WERI-Rb-1 (cell line): Measurements from ENCODE around the gene SHMT1.
"Not testable (repeated sequence)": the region's sequence is repeated elsewhere in the genome, so short reads cannot be mapped to it uniquely, and the experiment has no call there.

Experiments
- DNase-seq: peaks from one replicate; pipeline ENCODE4 v3.0.0-alpha.2; 2020
- H3K27ac ChIP-seq: fragments of 250-450 bp; sonication (Bioruptor Pico); 2 replicates; pipeline ENCODE4 v1.5.1; 2020; ENCODE audit warnings: mild to moderate bottlenecking, moderate library complexity
- H3K27me3 ChIP-seq: fragments of 250-450 bp; sonication (Bioruptor Pico); 2 replicates; pipeline ENCODE4 v1.5.1; 2021; ENCODE audit warnings: mild to moderate bottlenecking, low read depth, moderate library complexity; ENCODE audit not compliant: insufficient read depth, severe bottlenecking
- H3K36me3 ChIP-seq: fragments of 250-450 bp; sonication (Bioruptor Pico); 2 replicates; pipeline ENCODE4 v1.5.1; 2020; ENCODE audit warnings: mild to moderate bottlenecking, moderate library complexity
- H3K4me3 ChIP-seq: 2 replicates; pipeline ENCODE4 v1.5.1; 2011; ENCODE audit warnings: low read depth, mild to moderate bottlenecking, control low read depth, low read length
- H3K9me3 ChIP-seq: fragments of 250-450 bp; sonication (Bioruptor Pico); 2 replicates; pipeline ENCODE4 v1.5.1; 2021; ENCODE audit warnings: mild to moderate bottlenecking, moderate library complexity; ENCODE audit not compliant: severe bottlenecking
- CTCF ChIP-seq: IDR thresholded peaks from 2 replicates; pipeline ENCODE4 v1.5.1; 2011; ENCODE audit warnings: low read depth, mild to moderate bottlenecking, control low read depth, inconsistent platforms, low read length

The SHMT1 gene

GRCh38 chr17:18363101-18364049 lies at the start of gene SHMT1:
Gene SHMT1 (minus strand): TSS chr17:18363550. CDS start chr17:18355981, 7,569 bp downstream.
- no peak for TF ChIP-seq CTCF
- Histone ChIP-seq H3K36me3 (peaks cover 23% of the 10 kb centered on the region), H3K27ac (peak within 1 kb of the TSS; percentile 69), H3K9me3 (no peaks in the 10 kb centered on the region), H3K27me3 (no peaks in the 10 kb centered on the region), H3K4me3 (peak within 1 kb of the TSS; percentile 71)
- DNase-seq, result peak; percentile 94

- not testable (repeated sequence) for H3K27ac ChIP-seq, H3K9me3 ChIP-seq, DNase-seq, H3K27me3 ChIP-seq, H3K36me3 ChIP-seq
- H3K4me3 ChIP-seq, result peak overlapping the region; percentile 58
Measured at GRCh38 chr17:18412001-18412538, 48.7 kb upstream of the SHMT1 start.

GRCh38 chr17:18411377-18411864 lies 48.1 kb upstream of the SHMT1 start:
- peak overlapping the region; percentile 90 for H3K27ac ChIP-seq
- H3K4me3 ChIP-seq, result peak overlapping the region; percentile 58
- peak; percentile 39 for DNase-seq
- not testable (repeated sequence) for H3K9me3 ChIP-seq, H3K27me3 ChIP-seq, H3K36me3 ChIP-seq

GRCh38 chr17:18410736-18411135 lies 47.4 kb upstream of the SHMT1 start:
- H3K27ac ChIP-seq, H3K36me3 ChIP-seq, H3K27me3 ChIP-seq, H3K9me3 ChIP-seq: not testable (repeated sequence)
- peak; percentile 30 for DNase-seq
- peak overlapping the region; percentile 58 for H3K4me3 ChIP-seq

GRCh38 chr17:18409321-18409720 lies 46.0 kb upstream of the SHMT1 start:
- H3K9me3 ChIP-seq, H3K36me3 ChIP-seq, H3K27ac ChIP-seq, H3K27me3 ChIP-seq, H3K4me3 ChIP-seq, DNase-seq: not testable (repeated sequence)

GRCh38 chr17:18408906-18409305 lies 45.6 kb upstream of the SHMT1 start:
- not testable (repeated sequence) for H3K9me3 ChIP-seq, DNase-seq, H3K4me3 ChIP-seq, H3K27ac ChIP-seq, H3K27me3 ChIP-seq, H3K36me3 ChIP-seq

GRCh38 chr17:18403604-18404003 lies 40.3 kb upstream of the SHMT1 start:
- DNase-seq, H3K9me3 ChIP-seq, H3K4me3 ChIP-seq, H3K36me3 ChIP-seq, H3K27ac ChIP-seq, H3K27me3 ChIP-seq: not testable (repeated sequence)

GRCh38 chr17:18403166-18403565 lies 39.8 kb upstream of the SHMT1 start:
- H3K9me3 ChIP-seq, H3K36me3 ChIP-seq, DNase-seq, H3K27me3 ChIP-seq, H3K27ac ChIP-seq, H3K4me3 ChIP-seq: not testable (repeated sequence)

- not testable (repeated sequence) for H3K4me3 ChIP-seq, H3K27me3 ChIP-seq, H3K36me3 ChIP-seq, H3K27ac ChIP-seq, H3K9me3 ChIP-seq, DNase-seq
Measured at GRCh38 chr17:18401872-18402590, 38.7 kb upstream of the SHMT1 start.

- H3K27ac ChIP-seq, H3K36me3 ChIP-seq, H3K4me3 ChIP-seq, H3K9me3 ChIP-seq, DNase-seq, H3K27me3 ChIP-seq: not testable (repeated sequence)
Measured at GRCh38 chr17:18388728-18389127, 25.4 kb upstream of the SHMT1 start.

- not testable (repeated sequence) for H3K27me3 ChIP-seq, H3K36me3 ChIP-seq, H3K27ac ChIP-seq, H3K4me3 ChIP-seq, DNase-seq, H3K9me3 ChIP-seq
Measured at GRCh38 chr17:18388266-18388665, 24.9 kb upstream of the SHMT1 start.

- H3K27me3 ChIP-seq, H3K36me3 ChIP-seq, H3K9me3 ChIP-seq, H3K4me3 ChIP-seq, H3K27ac ChIP-seq, DNase-seq: not testable (repeated sequence)
Measured at GRCh38 chr17:18387583-18387982, 24.2 kb upstream of the SHMT1 start.

- H3K9me3 ChIP-seq, DNase-seq, H3K27me3 ChIP-seq, H3K36me3 ChIP-seq, H3K27ac ChIP-seq, H3K4me3 ChIP-seq: not testable (repeated sequence)
Measured at GRCh38 chr17:18384271-18384670, 20.9 kb upstream of the SHMT1 start.
